ENCODE measurements around the gene AP3S1. TPM values are rescaled to one million over a fixed set of nuclear protein-coding genes. Genes with fewer than 3 reads are reported as not detected.

Gene AP3S1
- 104 and 117 TPM in 2 replicates for total RNA-seq

- FAIRE-seq, result no peak
- DNase-seq (ENCODE audit: low read depth), result peak; percentile 82
- no peaks in the 10 kb centered on the region for H3K27me3 ChIP-seq (ENCODE audit: control insufficient read depth, insufficient read depth, low read length)
- H3K36me3 ChIP-seq (ENCODE audit: control insufficient read depth, insufficient read depth, low read length), result peaks cover 3% of the 10 kb centered on the region
- peak within 1 kb of the TSS; percentile 94 for H3K4me3 ChIP-seq (ENCODE audit: low read depth, low read length)
- TF ChIP-seq CTCF (IDR thresholded peaks at IDR 0.05; ENCODE audit: insufficient read depth, low read length, severe bottlenecking), result no peak
These were observed at the start of gene AP3S1, which contains the start of gene ATG12 for GRCh38 chr5:115841382-115842088. AP3S1 (plus strand) TSS chr5:115841935; CDS start chr5:115842038, 103 bp downstream. ATG12 (minus strand) TSS chr5:115841565; CDS start chr5:115841552, 13 bp downstream.

GRCh38 chr5:115795700-115796099 is 46.0 kb upstream of the AP3S1 start:
- H3K36me3 ChIP-seq (ENCODE audit: control insufficient read depth, insufficient read depth, low read length), result no peaks in the 10 kb centered on the region
- FAIRE-seq (no peak), DNase-seq (ENCODE audit: low read depth) (no peak)
- H3K27me3 ChIP-seq (ENCODE audit: control insufficient read depth, insufficient read depth, low read length), result no peaks in the 10 kb centered on the region
- no peak for TF ChIP-seq CTCF (IDR thresholded peaks at IDR 0.05; ENCODE audit: insufficient read depth, low read length, severe bottlenecking)
- no peak overlapping the region for H3K4me3 ChIP-seq (ENCODE audit: low read depth, low read length)

- no peak for TF ChIP-seq CTCF (IDR thresholded peaks at IDR 0.05; ENCODE audit: insufficient read depth, low read length, severe bottlenecking)
- DNase-seq (ENCODE audit: low read depth), result no peak
- Histone ChIP-seq H3K36me3 (ENCODE audit: control insufficient read depth, insufficient read depth, low read length) (no peaks in the 10 kb centered on the region), H3K27me3 (ENCODE audit: control insufficient read depth, insufficient read depth, low read length) (no peaks in the 10 kb centered on the region), H3K4me3 (ENCODE audit: low read depth, low read length) (no peak overlapping the region)
- no peak for FAIRE-seq
These were observed 45.1 kb upstream of the AP3S1 start for GRCh38 chr5:115796656-115797055.

GRCh38 chr5:115798252-115798651 is 43.5 kb upstream of the AP3S1 start:
- no peak for TF ChIP-seq CTCF (IDR thresholded peaks at IDR 0.05; ENCODE audit: insufficient read depth, low read length, severe bottlenecking)
- FAIRE-seq, result no peak

GRCh38 chr5:115800108-115800507 is 41.6 kb upstream of the AP3S1 start:
- Histone ChIP-seq H3K27me3 (ENCODE audit: control insufficient read depth, insufficient read depth, low read length) (no peaks in the 10 kb centered on the region), H3K36me3 (ENCODE audit: control insufficient read depth, insufficient read depth, low read length) (no peaks in the 10 kb centered on the region), H3K4me3 (ENCODE audit: low read depth, low read length) (no peak overlapping the region)
- no peak for TF ChIP-seq CTCF (IDR thresholded peaks at IDR 0.05; ENCODE audit: insufficient read depth, low read length, severe bottlenecking)
- no peak for FAIRE-seq
- no peak for DNase-seq (ENCODE audit: low read depth)

More at GRCh38 chr5:115798252-115798651, 43.5 kb upstream of the AP3S1 start:
- no peaks in the 10 kb centered on the region for H3K36me3 ChIP-seq (ENCODE audit: control insufficient read depth, insufficient read depth, low read length)
- no peak for DNase-seq (ENCODE audit: low read depth)
- H3K27me3 ChIP-seq (ENCODE audit: control insufficient read depth, insufficient read depth, low read length), result no peaks in the 10 kb centered on the region
- no peak overlapping the region for H3K4me3 ChIP-seq (ENCODE audit: low read depth, low read length)

GRCh38 chr5:115801152-115801551 is 40.6 kb upstream of the AP3S1 start:
- H3K36me3 ChIP-seq (ENCODE audit: control insufficient read depth, insufficient read depth, low read length), result no peaks in the 10 kb centered on the region
- H3K27me3 ChIP-seq (ENCODE audit: control insufficient read depth, insufficient read depth, low read length), result no peaks in the 10 kb centered on the region
- H3K4me3 ChIP-seq (ENCODE audit: low read depth, low read length), result no peak overlapping the region
- no peak for FAIRE-seq
- no peak for TF ChIP-seq CTCF (IDR thresholded peaks at IDR 0.05; ENCODE audit: insufficient read depth, low read length, severe bottlenecking)
- DNase-seq (ENCODE audit: low read depth), result no peak

Data from bronchial epithelial cell (primary cell).